OCI-LY3 (cell line): ENCODE results near the gene XAGE1A.
"Not testable (repeated sequence)": the region's sequence is repeated elsewhere in the genome, so short reads cannot be mapped to it uniquely, and the experiment has no call there.

Experiments
- H2AFZ ChIP-seq: fragments of 200-600, 300-600 bp; shearing (Covaris generic); 2 replicates; pipeline ENCODE4 v1.6.0; 2014; ENCODE audit warnings: antibody characterized with exemption, low read depth, low read length
- H3K27ac ChIP-seq: fragments of 200-600, 300-600 bp; sonication (generic); 2 replicates; pipeline ENCODE4 v1.5.1; 2014; ENCODE audit warnings: mild to moderate bottlenecking, low read length, moderate library complexity, mixed read lengths
- H3K27me3 ChIP-seq: fragments of 200-600, 300-600 bp; sonication (generic); 2 replicates; pipeline ENCODE4 v1.6.1; 2014; ENCODE audit warnings: low read depth, low read length, mixed read lengths
- H3K36me3 ChIP-seq: fragments of 200-600, 300-600 bp; sonication (generic); replicated peaks from 2 replicates; pipeline ENCODE3; 2014; ENCODE audit warnings: low read depth, low read length, mixed read lengths
- H3K4me1 ChIP-seq: fragments of 300-600, 200-600 bp; sonication (generic); 2 replicates; pipeline ENCODE4 v1.6.1; 2014; ENCODE audit warnings: low read length, mixed read lengths
- H3K4me2 ChIP-seq: fragments of 200-600, 300-600 bp; sonication (generic); 2 replicates; pipeline ENCODE4 v1.6.1; 2014; ENCODE audit warnings: low read length, mixed read lengths
- H3K4me3 ChIP-seq: fragments of 300-600, 200-600 bp; sonication (generic); 2 replicates; pipeline ENCODE4 v1.5.1; 2014; ENCODE audit warnings: antibody characterized with exemption, mild to moderate bottlenecking, low read length, moderate library complexity
- H3K79me2 ChIP-seq: fragments of 300-600, 200-600 bp; shearing (Covaris generic); 2 replicates; pipeline ENCODE4 v1.6.1; 2014; ENCODE audit warnings: mild to moderate bottlenecking, low read length, mixed read lengths
- H3K9ac ChIP-seq: fragments of 300-600, 200-600 bp; shearing (Covaris generic); 2 replicates; pipeline ENCODE4 v1.6.0; 2014; ENCODE audit warnings: mild to moderate bottlenecking, low read length, moderate library complexity
- H3K9me3 ChIP-seq: fragments of 200-600, 300-600 bp; shearing (Covaris generic); 2 replicates; pipeline ENCODE4 v1.6.1; 2014; ENCODE audit warnings: low read length, mixed read lengths; ENCODE audit not compliant: insufficient read depth
- H4K20me1 ChIP-seq: fragments of 200-600, 300-600 bp; sonication (generic); 2 replicates; pipeline ENCODE4 v1.6.1; 2016; ENCODE audit warnings: low read length, mixed read lengths; ENCODE audit not compliant: insufficient read depth
- CTCF ChIP-seq: fragments of 200-600, 300-600 bp; sonication (generic); IDR thresholded peaks from 2 replicates; pipeline ENCODE4 v1.5.1; 2014; ENCODE audit warnings: antibody characterized with exemption, low read length, low read depth
- EZH2phosphoT487 ChIP-seq: fragments of 200-600 bp; shearing (Covaris generic); IDR thresholded peaks from 2 replicates; pipeline ENCODE4 v1.6.1; 2018; ENCODE audit warnings: antibody characterized with exemption, mixed run types, low read depth

The XAGE1A gene

GRCh38 chrX:52495545-52496418 lies at the start of gene XAGE1A:
Gene XAGE1A, plus strand, starts transcription at chrX:52495808. Its CDS starts 1,554 bp downstream, at chrX:52497362.
- not testable (repeated sequence) for H3K4me2 ChIP-seq, H3K4me1 ChIP-seq, H3K79me2 ChIP-seq, H3K9ac ChIP-seq, H3K27me3 ChIP-seq, H3K4me3 ChIP-seq, H3K9me3 ChIP-seq, H2AFZ ChIP-seq, H4K20me1 ChIP-seq, H3K36me3 ChIP-seq, H3K27ac ChIP-seq

GRCh38 chrX:52452031-52452430 lies 43.6 kb upstream of the XAGE1A start:
- not testable (repeated sequence) for H3K27ac ChIP-seq, H3K4me1 ChIP-seq, H2AFZ ChIP-seq, H3K79me2 ChIP-seq, H3K27me3 ChIP-seq, H3K9me3 ChIP-seq, H3K36me3 ChIP-seq, H4K20me1 ChIP-seq, H3K4me2 ChIP-seq, H3K9ac ChIP-seq, H3K4me3 ChIP-seq

GRCh38 chrX:52471301-52471700 lies 24.3 kb upstream of the XAGE1A start:
- not testable (repeated sequence) for H4K20me1 ChIP-seq, H3K4me2 ChIP-seq, H3K4me1 ChIP-seq, H3K36me3 ChIP-seq, H3K4me3 ChIP-seq, H3K9me3 ChIP-seq, H3K27ac ChIP-seq, H2AFZ ChIP-seq, H3K9ac ChIP-seq, H3K27me3 ChIP-seq, H3K79me2 ChIP-seq

- not testable (repeated sequence) for H3K9me3 ChIP-seq, H3K36me3 ChIP-seq, H3K4me1 ChIP-seq, H3K4me2 ChIP-seq, H4K20me1 ChIP-seq, H3K79me2 ChIP-seq, H2AFZ ChIP-seq, H3K9ac ChIP-seq, H3K4me3 ChIP-seq, H3K27me3 ChIP-seq, H3K27ac ChIP-seq
Measured at GRCh38 chrX:52496419-52496772, 788 bp downstream of the XAGE1A start.

- H3K27me3 ChIP-seq, H4K20me1 ChIP-seq, H3K9ac ChIP-seq, H3K4me3 ChIP-seq, H3K27ac ChIP-seq, H3K4me2 ChIP-seq, H3K9me3 ChIP-seq, H3K36me3 ChIP-seq, H2AFZ ChIP-seq, H3K4me1 ChIP-seq, H3K79me2 ChIP-seq: not testable (repeated sequence)
Measured at GRCh38 chrX:52501362-52501761, 5.8 kb downstream of the XAGE1A start.

GRCh38 chrX:52504551-52504950 lies 8.9 kb downstream of the XAGE1A start:
- Histone ChIP-seq H3K36me3 (no peaks in the 10 kb centered on the region), H3K27me3 (no peaks in the 10 kb centered on the region), H4K20me1 (no peaks in the 10 kb centered on the region), H3K4me1 (no peaks in the 10 kb centered on the region), H3K4me3 (no peak overlapping the region), H3K9me3 (no peaks in the 10 kb centered on the region), H3K4me2 (no peak overlapping the region), H3K27ac (no peak overlapping the region), H3K79me2 (no peaks in the 10 kb centered on the region), H2AFZ (no peak overlapping the region), H3K9ac (no peak overlapping the region)
- TF ChIP-seq CTCF (no peak), EZH2phosphoT487 (no peak)
